Esophagus (tissue), 2 donors: ENCODE data around the gene OR11H12. TPM values are rescaled to one million over a fixed set of nuclear protein-coding genes. Genes with fewer than 3 reads are reported as not detected.
"Not testable (repeated sequence)": the region's sequence is repeated elsewhere in the genome, so short reads cannot be mapped to it uniquely, and the experiment has no call there.

Experiments used
- H3K27ac ChIP-seq, 2 donors: one replicate each; pipeline ENCODE4 v1.5.1; 2013; ENCODE audit warnings: low read depth in 2 of 2, mild to moderate bottlenecking in 2 of 2, inconsistent platforms in 1 of 2, low read length in 1 of 2, moderate library complexity in 1 of 2
- H3K27me3 ChIP-seq, 2 donors: one replicate each; pipeline ENCODE4 v1.6.1; 2013; ENCODE audit warnings: low read length in 2 of 2, control low read depth in 1 of 2, mild to moderate bottlenecking in 1 of 2; ENCODE audit not compliant: insufficient read depth in 2 of 2, control insufficient read depth in 1 of 2
- H3K36me3 ChIP-seq, 2 donors: one replicate each; pipeline ENCODE4 v1.6.1; 2013; ENCODE audit warnings: low read length in 1 of 2; ENCODE audit not compliant: control insufficient read depth in 2 of 2, insufficient read depth in 2 of 2
- H3K4me1 ChIP-seq, 2 donors: one replicate each; pipeline ENCODE4 v1.6.1; 2013; ENCODE audit warnings: low read length in 1 of 2; ENCODE audit not compliant: control insufficient read depth in 2 of 2, insufficient read depth in 2 of 2
- H3K4me3 ChIP-seq, 2 donors: one replicate each; pipeline ENCODE4 v1.5.1; 2013; ENCODE audit warnings: low read length in 2 of 2, mild to moderate bottlenecking in 2 of 2, low read depth in 1 of 2, moderate library complexity in 1 of 2
- H3K9me3 ChIP-seq, 2 donors: one replicate each; pipeline ENCODE4 v1.6.1; 2013; ENCODE audit warnings: mild to moderate bottlenecking in 2 of 2, low read depth in 1 of 2, low read length in 1 of 2, moderate library complexity in 1 of 2; ENCODE audit not compliant: control insufficient read depth in 2 of 2, insufficient read depth in 1 of 2
- WGBS, 2 donors: extraction: QIAGEN DNeasy Blood & Tissue Kit; methylation state at CpG; one replicate each; pipeline ENCODE4 v1.1.7; 2013; 5-methylcytosine and 5-hydroxymethylcytosine counted together
- polyA plus RNA-seq, 2 donors: library from polyadenylated mRNA; stranded (reverse); fragments of 200-250 nt; gene quantifications; one replicate each; pipeline ENCODE4 v1.2.3, GENCODE V29; 2013
- donor health status: healthy with polysubstance abuse.
- donor health status: Bipolar disorder and iron deficiency.

The OR11H12 gene
- not detected for polyA plus RNA-seq

- not testable (repeated sequence) for H3K4me1 ChIP-seq, H3K9me3 ChIP-seq, H3K4me3 ChIP-seq, H3K27ac ChIP-seq, H3K27me3 ChIP-seq, H3K36me3 ChIP-seq
- WGBS, 2 donors, result no CpG with 5 or more reads among the region's 3 CpGs
These were observed at the start of gene OR11H12 for GRCh38 chr14:18600817-18601216. TSS of gene OR11H12 (plus strand) at chr14:18601117. CDS start at chr14:18601117, 0 bp downstream.

GRCh38 chr14:18582908-18583307, 18.0 kb upstream of the OR11H12 start:
- WGBS, 2 donors, result 73 to 80% methylated on average over 12 to 22 of the region's 31 CpGs

DNA sequence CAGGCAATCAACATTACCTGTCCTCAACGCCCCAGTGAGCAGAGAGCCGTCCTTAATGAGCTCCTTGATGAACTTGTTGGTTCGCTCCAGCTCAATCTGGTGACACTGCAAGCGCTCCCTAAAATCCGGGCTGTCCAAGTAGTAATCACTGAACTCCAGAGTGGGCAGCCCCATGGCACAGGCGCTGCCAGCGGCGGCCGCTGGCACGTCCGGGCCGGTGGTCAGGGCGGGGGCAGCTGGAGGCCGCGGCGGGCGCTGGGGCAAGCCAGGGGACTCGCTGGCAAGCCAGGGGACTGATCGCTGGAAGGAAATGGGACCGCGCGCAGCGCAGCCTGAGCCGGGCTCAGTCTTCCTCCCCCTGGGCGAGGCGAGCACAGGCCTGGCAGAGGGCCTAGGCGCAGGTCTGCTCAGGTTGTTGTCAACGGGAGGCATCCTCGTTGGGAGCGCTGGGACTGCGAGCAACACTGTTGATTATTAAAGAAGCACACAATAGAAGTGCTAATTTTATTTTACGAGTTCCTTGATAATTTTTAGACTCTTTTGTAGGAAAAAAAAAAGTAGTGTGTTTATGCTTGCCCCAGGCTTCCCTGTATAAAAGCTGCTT, 25.8 kb downstream of the OR11H12 start:
- not testable (repeated sequence) for H3K36me3 ChIP-seq, H3K27me3 ChIP-seq, H3K4me3 ChIP-seq, H3K9me3 ChIP-seq, H3K27ac ChIP-seq, H3K4me1 ChIP-seq
- WGBS, 2 donors, result 80% methylated on average over 18 of the region's 32 CpGs; no CpG with 5 or more reads in 1 of the 2 donors

More at GRCh38 chr14:18582908-18583307, 18.0 kb upstream of the OR11H12 start:
- not testable (repeated sequence) for H3K4me3 ChIP-seq, H3K4me1 ChIP-seq, H3K27ac ChIP-seq, H3K9me3 ChIP-seq, H3K27me3 ChIP-seq, H3K36me3 ChIP-seq

DNA sequence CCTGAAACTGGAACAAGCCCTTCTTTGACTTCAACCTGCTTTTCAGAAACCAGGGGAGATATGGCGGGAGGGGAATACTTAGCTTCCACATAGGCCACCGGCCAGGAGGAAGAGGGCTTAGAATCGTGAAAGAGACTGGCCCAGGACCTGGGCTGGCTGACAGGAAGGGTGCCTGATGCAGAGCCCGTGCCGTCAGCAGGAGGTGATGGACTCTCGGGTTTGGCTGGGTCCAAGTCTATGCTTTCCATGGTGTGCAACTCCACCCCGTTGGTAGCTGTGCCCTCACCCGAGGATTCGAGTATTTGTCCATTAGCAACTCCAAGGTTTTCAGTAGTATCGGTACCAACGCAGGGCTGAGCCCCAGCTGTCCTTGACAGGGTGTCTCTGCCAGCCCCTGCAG, 35.1 kb downstream of the OR11H12 start:
- not testable (repeated sequence) for H3K4me1 ChIP-seq, H3K9me3 ChIP-seq, H3K27ac ChIP-seq, H3K27me3 ChIP-seq, H3K36me3 ChIP-seq, H3K4me3 ChIP-seq
- 20 to 70% methylated on average over 1 to 3 of the region's 11 CpGs for WGBS, 2 donors

GRCh38 chr14:18638032-18638431, 37.1 kb downstream of the OR11H12 start:
- not testable (repeated sequence) for H3K36me3 ChIP-seq, H3K4me1 ChIP-seq, H3K4me3 ChIP-seq, H3K9me3 ChIP-seq, H3K27me3 ChIP-seq, H3K27ac ChIP-seq

DNA sequence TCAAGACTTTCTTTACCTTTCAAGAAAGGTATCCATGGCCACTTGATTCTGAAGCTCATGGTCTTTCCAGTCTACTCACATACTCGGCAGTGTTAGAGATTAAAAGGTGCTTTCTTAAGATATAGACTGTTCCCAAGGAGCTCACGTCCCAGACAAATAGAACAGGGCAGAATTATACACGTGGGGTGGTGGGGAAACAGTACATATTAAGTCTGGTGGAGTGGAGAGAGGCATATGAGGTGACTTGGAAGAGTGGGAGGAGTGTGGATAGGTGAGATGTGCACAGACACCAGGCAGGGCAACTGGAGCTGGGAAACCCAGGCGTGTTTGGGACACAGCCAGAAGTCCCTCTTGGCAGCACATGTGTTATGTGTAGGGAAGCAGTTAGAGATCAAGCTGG, 37.9 kb downstream of the OR11H12 start:
- WGBS, 2 donors, result 11 to 12% methylated on average over 2 of the region's 4 CpGs
- H3K27ac ChIP-seq, H3K4me3 ChIP-seq, H3K4me1 ChIP-seq, H3K9me3 ChIP-seq, H3K36me3 ChIP-seq, H3K27me3 ChIP-seq: not testable (repeated sequence)

DNA sequence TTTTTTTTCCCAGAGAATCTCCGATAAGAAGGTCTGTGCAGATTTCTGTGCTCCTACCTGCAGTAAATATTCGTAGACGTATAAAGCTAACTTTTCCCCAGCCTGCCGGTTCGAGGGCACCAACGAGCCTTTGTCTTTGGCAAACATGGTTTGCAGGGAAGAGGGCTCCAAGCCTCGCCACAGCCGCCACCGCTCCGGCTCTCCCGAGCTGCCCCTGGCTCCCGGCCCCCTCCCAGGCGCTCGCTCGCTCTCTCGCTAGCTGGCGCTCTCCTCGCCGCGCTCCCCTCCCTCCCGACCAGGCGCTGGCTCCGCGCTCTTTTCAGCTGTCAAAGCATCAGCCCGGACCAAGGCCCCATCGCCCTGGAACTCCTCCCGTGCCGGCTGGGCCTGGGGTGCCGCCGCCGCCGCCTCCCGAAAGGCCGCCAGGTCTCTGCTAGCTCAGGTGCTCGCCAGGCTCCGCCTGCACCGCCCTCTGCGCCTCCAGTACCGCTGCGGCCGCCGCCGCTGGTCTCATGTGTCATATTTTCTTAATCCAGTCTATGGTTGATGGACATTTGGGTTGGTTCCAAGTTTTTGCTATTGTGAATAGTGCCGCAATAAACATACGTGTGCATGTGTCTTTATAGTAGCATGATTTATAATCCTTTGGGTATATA, 45.3 kb downstream of the OR11H12 start:
- not testable (repeated sequence) for H3K27me3 ChIP-seq, H3K9me3 ChIP-seq, H3K36me3 ChIP-seq, H3K4me1 ChIP-seq, H3K4me3 ChIP-seq, H3K27ac ChIP-seq
- WGBS, 2 donors, result 65 to 68% methylated on average over 17 to 20 of the region's 45 CpGs
